Stimulated activated CD4-positive, alpha-beta T cell treated with anti-CD3 and anti-CD28 coated beads, Interleukin-4, amount 100 ng/mL, for 24 hours (primary cell): ENCODE results near the gene CABYR.

Experiments used
- DNase-seq: peaks from one replicate; pipeline ENCODE4 v3.0.0-alpha.2; 2020

Gene CABYR

GRCh38 chr18:24138789-24139616 lies at the start of gene CABYR:
Gene CABYR (plus strand): TSS chr18:24139062. CDS start chr18:24143115, 4,053 bp downstream.
- DNase-seq: peak; percentile 78

- no peak for DNase-seq
Measured at GRCh38 chr18:24089076-24089475, 49.8 kb upstream of the CABYR start.

- DNase-seq: no peak
Measured at GRCh38 chr18:24089515-24090337, 49.1 kb upstream of the CABYR start.

- no peak for DNase-seq
Measured at GRCh38 chr18:24090876-24091275, 48.0 kb upstream of the CABYR start.

- DNase-seq: no peak
Measured at GRCh38 chr18:24094561-24094960, 44.3 kb upstream of the CABYR start.

GRCh38 chr18:24095976-24096375 lies 42.9 kb upstream of the CABYR start:
- no peak for DNase-seq

- no peak for DNase-seq
Measured at GRCh38 chr18:24103320-24104021, 35.4 kb upstream of the CABYR start.

GRCh38 chr18:24104486-24104885 lies 34.4 kb upstream of the CABYR start:
- DNase-seq: no peak

GRCh38 chr18:24108641-24109040 lies 30.2 kb upstream of the CABYR start:
- DNase-seq: no peak

GRCh38 chr18:24111936-24112335 lies 26.9 kb upstream of the CABYR start:
- no peak for DNase-seq

GRCh38 chr18:24112464-24112863 lies 26.4 kb upstream of the CABYR start:
- DNase-seq: no peak

- DNase-seq: no peak
Measured at GRCh38 chr18:24112874-24113615, 25.8 kb upstream of the CABYR start.

GRCh38 chr18:24114924-24115549 lies 23.8 kb upstream of the CABYR start:
- DNase-seq: no peak

- DNase-seq: no peak
Measured at GRCh38 chr18:24115628-24116027, 23.2 kb upstream of the CABYR start.

- DNase-seq: peak; percentile 80
Measured at GRCh38 chr18:24118750-24119577, 19.9 kb upstream of the CABYR start.

- no peak for DNase-seq
Measured at GRCh38 chr18:24120676-24121075, 18.2 kb upstream of the CABYR start.

GRCh38 chr18:24121625-24122024 lies 17.2 kb upstream of the CABYR start:
- no peak for DNase-seq

GRCh38 chr18:24126155-24126961 lies 12.5 kb upstream of the CABYR start:
- no peak for DNase-seq

GRCh38 chr18:24127735-24128134 lies 11.1 kb upstream of the CABYR start:
- DNase-seq: no peak

GRCh38 chr18:24128700-24129099 lies 10.2 kb upstream of the CABYR start:
- DNase-seq: no peak
